Measurements from ENCODE around the gene SLC66A2.

- TF ChIP-seq POLR2A (IDR thresholded peaks at IDR 0.05) (no peak), CTCF (IDR thresholded peaks at IDR 0.05) (no peak)
These were observed 49.8 kb downstream of the SLC66A2 start for GRCh38 chr18:79901665-79902064.
